Measurements from ENCODE around the gene GPATCH8.

The GPATCH8 gene

DNA sequence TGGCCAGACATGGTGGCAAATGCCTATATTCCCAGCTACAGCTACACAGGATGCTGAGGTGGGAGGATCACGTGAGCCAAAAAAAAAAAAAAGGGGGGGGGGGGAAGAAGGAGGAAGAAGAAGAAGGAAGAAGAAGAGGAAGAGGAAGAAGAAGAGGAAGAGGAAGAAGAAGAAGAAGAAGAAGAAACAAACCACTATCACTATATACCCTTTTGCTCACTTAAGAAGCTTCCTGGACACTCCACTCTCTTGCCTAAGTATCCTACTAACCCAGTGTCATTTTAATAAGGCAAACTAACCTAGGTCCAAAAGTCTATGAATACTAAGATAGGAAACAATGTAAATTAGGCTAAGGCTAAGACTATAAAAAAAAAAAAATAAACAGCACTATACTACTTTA lies 54.8 kb downstream of the GPATCH8 start:
- no peak for DNase-seq

DNA sequence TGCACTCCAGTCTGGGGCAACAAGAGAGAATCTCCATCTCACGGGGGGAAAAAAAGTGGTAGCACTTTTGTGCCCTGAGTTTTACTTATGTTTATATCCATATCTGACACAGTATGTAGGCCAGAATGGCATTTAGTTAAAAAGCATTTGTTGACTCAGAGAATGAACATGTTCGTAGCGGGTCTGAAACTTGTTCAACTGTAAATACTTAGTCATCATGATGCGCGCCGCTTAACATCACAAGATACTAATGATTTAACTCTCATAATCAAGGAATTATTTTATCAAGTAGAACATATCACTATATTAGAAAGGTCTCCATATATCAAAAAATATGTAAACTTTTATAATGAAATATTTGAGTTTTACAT lies 58.5 kb downstream of the GPATCH8 start:
- DNase-seq, result peak; percentile 10

DNA sequence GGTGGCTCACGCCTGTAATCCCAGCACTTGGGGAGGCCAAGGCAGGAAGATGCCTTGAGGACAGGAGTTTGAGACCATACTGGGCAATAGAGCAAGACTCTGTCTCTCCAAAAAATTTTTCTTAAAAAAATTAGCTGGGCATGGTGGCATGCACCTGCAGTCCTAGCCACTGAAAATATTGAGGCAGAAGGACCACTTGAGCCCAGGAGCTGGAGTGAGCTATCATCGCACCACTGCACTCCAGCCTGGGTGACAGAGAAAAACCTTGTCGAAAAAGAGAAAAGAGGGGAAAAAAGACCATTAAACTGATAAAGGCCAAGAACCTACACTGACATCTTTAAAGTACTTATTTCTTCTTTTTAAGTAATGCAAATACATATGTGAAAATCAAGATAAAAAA lies 60.4 kb downstream of the GPATCH8 start:
- DNase-seq, result no peak

DNA sequence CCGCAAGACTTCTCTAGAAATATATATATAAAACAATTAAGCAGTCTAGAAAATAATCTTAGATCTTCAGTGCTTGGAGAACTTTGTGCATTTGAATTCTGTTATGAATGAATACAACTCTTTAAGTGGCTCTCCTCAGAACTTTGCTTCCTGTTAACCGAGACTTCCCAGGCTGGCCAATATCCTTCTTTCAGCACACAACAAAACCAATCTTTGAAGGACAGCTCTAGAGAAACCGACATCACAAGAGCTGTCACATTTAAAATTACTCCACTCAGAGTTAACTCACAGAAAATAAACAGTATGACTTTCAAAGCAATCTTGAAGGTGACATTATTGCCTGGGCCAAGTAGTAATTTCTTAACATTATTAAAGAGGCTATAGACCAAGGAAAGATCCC lies 64.0 kb downstream of the GPATCH8 start:
- DNase-seq, result no peak

DNA sequence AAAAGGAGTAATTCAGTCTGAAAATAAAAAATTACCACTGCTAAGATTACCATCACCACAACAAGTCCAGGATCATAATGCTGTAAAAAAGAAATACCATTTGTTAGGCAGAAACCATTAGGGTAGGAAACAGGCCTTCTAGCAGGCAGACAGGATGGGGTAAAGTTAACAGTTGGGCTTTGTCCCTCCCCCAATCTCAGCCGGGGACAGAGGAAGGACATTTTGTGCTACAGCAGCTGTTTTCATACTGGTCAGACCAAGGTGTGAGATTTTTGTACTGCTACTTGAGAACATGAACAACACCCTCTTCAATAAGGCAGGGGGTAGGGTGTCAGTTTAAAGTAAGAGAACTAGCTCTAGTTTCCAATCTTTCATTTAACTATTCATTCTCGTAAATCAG lies 64.6 kb downstream of the GPATCH8 start:
- peak; percentile 13 for DNase-seq

DNA sequence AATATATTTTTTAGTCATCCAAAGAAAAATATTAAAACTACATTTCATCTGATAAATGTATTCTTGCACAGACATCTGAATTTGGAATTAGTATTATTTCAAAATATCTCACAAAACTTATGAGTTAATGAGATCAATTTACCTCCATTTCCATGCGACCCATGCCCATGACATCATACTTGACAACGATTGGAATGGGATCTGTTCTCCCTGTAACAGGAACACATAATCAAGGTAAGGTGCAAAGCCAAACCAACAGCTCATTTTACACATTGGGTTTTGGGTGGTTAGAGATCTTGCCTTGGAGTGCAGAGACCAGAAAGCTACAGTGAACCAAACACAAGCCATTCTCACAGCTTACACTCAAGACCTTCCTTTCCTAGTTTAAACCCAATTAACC lies 66.9 kb downstream of the GPATCH8 start:
- DNase-seq, result no peak

DNA sequence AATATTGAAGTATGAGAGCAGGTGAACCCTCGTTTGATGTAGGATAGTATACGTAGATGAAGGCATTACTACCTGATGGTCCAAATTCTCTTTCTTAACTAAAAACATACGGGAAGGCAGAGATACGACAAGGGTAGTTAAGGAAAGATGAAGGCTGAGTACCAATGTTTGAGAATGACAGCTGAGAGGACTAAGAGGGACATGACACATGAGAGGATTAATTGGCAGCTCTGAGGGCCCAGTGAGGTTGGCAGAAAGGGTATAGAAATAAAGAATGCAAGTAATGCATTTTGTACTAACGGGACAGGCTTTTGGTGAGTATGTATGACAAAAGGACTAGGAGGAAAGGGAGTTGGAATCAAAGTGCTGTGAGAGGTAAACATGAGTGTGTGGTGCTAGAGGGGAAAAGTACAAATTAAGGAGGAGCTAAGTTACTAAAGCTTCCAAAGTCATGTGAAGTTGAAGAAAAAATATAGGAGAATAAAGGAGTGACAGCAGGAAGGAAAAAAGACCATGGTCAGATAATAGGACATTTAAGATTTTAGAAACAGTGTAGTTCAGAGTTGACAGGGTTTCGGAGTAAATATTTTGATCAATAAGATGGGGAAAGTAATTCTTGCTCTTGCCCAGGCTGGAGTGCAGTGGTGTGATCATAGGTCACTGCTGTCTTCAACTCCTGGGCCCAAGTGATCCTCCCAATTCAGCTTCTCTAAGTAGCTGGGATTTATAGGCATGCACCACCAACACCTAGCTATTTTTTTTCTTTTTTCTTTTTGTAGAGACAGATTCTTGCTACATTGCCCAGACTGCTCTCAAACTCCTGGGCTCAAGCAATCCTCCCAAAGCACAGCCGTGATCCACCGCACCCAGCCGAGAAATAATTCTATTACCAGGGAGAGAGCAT lies 70.7 kb downstream of the GPATCH8 start:
- no peak for DNase-seq

DNA sequence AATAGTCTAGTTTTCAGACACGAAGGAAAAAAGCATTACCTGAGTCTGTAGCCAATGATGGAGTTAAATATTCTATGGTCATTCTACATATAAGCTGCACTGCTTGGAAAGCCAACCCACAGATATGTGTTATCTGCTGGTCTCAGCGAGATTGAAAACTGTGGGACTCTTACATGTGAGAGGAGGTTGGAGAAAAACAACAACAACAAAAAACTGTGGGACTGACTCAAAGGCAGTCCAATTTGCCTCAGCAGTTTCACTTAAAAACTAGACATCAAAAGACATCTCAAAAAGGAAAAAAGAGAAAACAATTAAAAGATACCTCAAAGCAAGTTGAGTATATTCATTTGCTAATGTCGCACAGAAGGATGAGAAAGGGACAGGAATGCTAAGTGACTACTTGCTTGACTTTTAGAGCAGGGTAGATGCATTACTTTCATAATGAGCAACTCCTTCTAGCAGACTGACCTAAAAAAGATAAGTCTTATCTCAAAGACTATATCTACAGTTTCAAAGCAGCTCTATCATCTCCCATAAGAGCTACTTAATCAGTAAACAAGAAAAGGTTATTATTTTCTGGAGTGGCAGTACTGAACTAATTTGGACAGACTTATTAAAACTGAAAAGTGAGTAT lies 78.3 kb downstream of the GPATCH8 start:
- DNase-seq, result no peak

DNA sequence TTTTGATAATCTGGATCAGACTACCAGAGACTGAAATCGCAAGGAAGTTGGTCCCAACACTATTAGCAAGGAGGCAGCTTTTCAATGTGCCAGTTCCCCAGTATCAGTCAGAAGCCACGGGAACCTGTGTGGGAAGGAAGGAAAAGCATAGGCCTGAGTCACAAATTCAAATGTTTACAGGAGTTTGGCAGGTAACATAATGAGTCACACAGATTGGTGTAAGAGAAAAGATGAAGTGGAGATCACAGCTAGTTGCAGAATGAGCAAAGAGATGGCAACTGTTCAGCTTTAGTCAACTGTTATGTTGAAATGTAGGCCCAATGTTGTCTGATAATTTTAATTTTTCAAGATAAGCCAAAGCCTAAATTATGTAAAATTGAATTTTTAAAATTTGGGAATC lies 85.7 kb downstream of the GPATCH8 start:
- no peak for DNase-seq

DNA sequence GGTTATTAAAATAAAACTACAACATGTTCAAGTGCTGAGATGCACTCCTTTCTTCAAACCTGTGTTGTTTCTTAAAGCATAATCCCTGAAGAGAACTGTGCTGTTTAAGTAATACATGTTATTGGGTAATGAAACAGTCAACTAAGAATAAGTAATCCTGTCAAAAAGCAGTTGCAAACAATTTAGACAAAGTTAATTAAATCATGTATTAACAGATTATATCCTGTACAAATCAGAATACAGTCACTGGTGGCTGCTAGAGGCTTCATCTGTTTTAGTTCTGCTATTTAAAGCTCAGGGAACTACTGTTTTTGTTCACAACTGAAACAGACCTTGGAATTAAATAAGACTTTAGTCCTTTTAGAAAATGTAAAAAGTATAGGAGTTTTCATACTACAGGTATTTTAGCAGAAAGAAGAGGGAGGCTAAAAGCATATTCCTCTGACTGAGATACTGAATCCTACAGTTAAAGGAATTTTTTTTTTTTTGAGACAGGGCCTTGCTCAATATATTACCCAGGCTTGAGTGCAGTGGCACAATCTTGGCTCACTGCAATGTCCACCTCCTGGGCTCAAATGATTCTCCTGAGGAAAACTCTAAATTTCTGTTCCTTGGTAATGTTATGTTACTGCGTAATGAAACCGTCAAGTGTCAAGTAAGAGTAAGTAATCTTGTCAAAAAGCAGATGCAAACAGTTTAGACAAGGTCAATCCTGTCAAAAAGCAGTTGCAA lies 86.5 kb downstream of the GPATCH8 start:
- DNase-seq, result no peak

DNA sequence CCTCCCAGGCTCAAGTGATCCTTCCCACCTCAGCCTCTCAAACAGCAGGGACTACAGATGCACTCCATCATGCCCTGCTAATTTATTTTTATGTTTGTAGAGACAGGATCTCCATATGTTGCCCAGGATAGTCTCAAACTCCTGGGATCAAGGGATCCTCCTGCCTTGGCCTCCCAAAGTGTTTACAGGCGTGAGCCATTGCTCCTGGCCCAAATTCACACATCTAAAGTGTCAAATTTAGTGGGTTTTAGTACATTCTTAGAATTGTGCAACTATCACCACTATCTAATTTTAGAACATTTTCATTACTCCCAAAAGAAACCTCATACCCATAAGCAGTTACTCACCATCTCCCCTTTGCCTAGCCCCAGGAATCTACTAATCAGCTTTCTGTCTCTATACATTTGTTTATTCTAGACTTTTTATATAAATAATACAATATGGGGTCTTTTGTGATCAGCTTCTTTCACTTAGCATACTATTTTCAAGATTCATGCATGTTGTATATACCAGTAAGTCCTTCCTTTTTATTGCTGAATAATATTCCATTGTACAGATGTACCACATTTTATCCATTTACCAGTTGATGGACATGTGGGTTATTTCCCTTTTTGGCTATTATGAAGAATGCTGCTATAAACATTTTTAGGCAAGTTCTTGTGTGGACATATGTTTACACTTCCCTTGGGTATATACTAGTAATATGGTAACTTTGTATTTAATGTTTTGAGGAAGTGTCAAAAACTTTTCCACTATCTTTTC lies 88.6 kb downstream of the GPATCH8 start:
- DNase-seq, result no peak

DNA sequence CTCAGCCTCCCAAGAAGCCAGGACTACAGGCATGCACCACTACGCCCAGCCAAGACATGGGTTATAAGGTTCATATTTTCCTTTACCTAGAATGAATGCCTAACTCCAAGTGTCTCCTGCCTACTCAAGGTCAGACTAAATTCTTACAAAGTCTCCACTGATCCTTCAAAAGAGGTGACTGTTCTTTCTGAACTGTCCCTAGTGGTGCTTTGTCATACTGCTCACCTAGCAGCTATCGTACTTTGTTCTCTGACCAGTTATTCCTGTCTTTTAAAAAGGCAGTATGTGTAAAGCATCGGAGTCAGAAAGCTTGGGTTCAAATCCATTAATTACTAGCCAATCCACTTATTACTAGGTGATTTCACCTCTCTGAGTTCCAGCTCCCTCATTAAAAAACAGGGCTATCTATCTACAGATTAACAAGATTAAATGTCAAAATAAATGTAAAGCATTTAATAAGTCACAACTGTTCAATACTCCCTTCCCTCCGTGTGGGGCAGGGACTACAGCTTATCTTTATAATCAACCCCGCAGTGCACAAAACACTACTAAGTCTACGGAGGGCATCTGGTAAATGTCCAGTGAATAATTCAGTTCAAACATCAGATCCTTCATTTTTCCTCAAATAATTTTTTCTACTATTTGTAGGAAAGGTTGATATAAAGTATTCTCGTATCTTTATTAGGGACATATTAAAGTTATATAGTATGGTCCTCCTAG lies 93.7 kb downstream of the GPATCH8 start:
- no peak for DNase-seq

DNA sequence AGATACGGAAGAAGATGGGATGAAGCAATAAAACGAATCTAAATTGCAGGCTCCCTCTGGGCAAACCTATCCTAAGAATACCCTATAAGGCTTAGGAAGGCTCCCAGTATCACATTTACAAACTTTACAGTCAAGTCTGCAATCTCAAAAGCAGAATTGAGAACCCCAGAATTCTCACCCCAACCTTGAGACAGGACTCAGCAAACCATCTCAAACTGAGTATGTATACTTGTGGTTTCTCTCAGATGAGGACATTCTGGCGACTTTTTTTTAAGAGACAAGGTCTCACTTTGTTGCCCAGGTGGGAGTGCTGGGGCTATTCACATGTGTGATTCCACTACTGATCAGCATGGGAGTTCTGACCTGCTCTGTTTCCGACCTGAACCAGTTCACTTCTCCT lies 94.4 kb downstream of the GPATCH8 start:
- no peak for DNase-seq

DNA sequence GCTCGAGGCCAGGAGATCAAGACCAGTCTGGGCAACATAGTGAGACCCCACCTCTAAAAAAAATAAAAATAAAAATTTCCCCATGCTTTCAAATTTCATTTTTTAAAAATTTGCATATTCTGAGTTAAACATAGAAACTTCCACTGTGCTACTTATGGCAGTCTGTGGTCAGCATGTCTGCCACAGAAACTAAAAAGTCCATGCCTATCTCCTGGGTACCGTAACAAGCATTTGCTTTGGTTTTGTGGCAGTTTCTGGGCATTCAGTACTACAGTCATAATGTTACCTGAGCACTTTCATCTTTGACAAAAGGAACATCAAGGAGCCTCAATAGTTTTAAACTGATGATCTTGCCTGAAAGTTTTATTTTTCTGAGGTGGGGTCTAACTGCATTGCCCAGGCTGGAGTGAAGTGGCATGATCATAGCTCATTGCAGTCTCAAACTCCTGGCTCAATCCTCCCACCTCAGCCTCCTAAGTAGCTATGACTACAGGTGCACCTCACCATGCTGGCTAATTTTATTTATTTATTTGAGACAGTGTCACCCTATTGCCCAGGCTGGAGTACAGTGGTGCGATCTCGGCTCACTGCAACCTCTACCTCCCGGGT lies 100.5 kb downstream of the GPATCH8 start:
- DNase-seq, result no peak

DNA sequence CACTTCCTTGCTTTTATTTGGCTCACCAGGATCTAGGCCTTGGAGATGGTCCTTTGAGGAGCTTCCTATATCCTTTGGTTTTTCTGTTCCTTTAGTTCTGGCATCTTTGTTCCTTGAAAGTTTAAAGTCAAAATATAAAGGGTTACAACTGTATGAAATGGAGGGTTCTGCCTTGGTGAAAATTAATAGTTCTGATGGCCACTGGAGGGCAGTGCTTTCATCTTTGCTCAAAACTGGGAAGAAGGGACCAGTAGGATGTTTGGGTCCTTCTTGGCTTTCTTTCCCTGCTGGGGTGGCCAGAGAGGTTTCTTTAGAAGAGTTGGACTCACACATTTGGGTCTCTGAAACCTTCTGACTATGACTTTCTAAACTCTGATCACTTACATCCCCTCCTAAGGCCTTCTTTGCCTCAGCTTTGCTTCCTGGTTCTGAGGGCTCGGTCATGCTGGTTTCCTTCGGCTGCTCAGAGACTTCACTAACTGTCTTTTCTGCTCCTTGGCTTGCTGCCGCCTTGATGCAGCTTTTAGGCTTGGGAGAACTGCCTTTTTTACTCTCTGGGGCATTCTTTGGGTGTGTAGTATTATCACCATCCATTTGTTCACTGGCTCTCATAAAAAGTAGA lies 102.9 kb downstream of the GPATCH8 start:
- peak; percentile 65 for DNase-seq

DNA sequence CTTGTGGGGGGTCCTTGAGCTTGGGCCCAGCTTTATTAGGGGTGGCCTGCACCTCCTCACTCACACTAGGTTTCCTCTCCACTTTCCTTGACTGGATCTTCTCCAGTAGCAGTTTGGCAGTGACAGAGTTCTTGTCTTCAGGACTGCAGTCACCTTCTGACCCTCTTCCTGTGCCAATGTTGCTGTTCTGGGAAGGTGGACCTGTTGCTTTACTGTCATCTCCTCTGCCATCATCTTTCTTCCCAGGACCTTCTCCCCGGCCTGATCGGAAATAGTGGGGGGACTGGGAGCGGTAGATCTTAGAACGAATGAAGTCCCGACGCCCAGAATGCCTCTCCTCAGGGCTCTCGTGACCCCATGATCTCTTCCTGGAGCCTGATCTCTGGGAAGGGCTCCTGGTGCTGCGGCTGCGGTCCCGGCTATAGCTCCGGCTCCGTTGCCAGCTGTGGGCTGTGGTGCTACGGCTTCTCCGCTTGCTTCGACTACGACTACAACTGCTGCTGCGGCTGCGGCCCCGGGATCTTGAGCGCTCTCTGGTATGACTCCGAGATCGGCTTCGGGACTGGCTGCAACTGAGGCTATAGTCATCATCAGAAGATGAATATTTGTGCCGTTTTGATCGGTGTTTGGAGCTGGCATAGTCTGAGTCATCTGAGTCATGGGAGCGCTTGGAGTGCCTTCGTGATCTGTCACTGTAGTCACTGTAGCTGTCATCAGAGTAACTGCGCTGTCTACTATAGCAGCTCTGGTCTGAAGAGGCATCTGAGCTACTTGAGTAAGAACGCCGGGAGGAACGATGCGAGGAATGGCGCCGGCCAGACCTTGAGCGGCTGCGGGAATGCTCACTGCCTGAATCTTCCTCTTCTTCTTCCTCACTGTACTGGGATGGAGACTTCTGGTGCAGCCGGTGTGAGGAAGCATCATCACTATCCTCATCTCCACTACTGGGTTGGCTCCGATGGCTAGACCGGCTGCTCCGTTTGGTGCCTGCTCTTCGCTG lies 104.2 kb downstream of the GPATCH8 start:
- no peak for DNase-seq

DNA sequence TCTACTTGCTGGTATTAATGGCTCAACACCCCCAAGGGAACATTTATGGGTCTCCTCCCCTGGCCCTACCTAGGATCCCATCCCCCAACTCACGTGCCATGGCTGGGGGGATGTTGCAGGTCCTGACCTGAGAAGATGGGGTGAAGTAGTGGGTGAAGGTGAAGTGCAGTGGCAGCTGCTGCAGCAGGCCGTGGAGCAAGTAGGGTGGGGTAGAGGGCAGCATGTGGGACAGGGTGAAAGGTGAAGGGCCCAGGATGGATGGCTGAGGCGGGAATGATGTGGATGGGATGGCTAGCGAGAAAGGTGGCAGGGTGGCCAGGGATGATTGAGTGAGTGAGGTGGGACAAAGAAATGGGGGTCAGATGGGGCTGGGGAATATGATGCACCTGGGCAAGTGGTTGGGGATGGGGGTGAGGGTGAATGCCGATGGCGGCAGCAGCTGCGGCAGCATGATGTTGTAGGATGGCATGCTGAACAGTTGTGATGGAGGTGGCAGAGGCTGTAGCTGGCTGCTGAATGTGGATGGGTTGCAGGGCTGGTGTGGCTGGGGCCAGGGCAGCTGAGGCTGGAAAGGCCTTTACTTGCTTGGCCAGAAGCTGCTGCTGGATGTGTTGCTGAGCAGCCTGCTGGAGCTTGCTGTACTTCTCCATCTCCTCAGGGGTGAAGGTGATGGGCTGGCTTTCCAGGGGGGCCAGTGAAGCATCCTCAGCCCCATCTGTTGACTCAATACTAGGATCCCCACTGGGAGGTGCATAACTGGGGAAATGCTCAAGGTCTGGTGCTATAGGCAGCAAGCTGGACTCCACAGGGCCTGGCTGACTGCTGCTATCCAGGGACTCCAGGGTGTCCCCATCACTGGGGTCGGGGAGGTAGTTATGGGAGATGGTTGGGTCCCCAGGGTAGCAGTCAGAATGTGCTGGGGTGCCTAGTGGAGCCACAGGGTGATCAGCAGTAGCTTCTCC lies 105.4 kb downstream of the GPATCH8 start:
- DNase-seq, result no peak

DNA sequence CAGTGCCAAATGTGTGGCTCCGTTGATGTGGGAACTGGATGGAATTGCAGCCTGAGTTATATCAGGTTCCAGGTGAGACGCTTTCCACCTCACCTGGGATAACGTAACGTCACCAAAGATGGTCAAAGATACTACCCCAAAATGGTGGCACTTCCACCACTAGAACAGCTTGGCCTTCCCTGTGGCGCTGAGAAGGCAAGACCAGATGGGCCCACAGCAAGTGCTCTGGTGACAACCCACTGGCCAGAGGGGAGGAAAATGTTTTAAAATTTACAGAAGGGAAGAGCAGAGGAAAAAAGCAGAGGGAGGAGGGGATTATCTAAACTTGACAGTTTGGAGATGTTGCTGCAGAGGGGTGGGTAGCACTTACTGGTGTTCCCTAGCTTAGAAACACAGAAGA lies 106.3 kb downstream of the GPATCH8 start:
- no peak for DNase-seq

DNA sequence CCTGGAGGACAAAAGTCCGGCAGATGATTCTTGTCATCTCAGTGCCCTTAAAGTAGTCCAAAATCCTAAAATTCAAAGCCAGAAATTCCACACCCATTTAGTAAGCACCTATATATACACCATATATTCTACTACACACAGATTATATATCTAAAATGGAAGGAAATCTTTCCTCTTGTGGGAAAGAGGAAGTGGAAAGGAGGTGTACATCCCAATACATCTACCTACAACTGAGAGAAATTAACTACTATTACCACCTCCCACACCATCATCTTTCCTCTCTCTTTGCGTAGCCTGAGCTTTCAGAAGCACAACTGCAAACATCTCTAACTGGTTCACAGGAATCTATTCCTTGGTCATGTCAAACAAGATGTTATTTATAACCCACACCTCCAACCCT lies 108.4 kb downstream of the GPATCH8 start:
- DNase-seq, result no peak

Measured in hematopoietic multipotent progenitor cell treated with erythropoietin and hydrocortisone succinate and interleukin-3 and kit ligand, for 4 days (in vitro differentiated cells).